ENCODE results near the gene RAPGEF1. TPM values are rescaled to one million over a fixed set of nuclear protein-coding genes. Genes with fewer than 3 reads are reported as not detected.

RAPGEF1 gene
- total and polyA plus RNA-seq, 2 experiments from 2014 or later = 9.9 to 82.8 TPM

DNA sequence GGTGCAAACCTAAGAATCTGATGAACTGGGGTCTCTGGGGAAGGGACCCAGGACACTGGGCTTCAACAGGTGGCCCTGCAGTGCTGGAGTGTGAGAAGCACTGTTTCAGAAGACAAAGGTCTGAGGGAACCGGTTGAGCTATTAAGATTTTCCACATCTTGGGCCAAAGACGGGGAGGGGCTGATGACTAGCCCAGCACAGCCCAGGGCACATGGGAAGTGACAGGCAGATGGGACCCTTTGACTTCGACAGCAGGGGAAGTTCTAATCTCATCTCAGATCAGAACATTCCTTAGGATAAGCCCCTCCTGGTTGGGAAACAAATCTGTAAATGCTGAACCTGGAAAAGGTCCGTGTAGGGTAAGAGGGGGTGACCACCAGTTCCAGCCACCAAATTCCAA, 67.4 kb downstream of the RAPGEF1 start:
- no peaks in the 10 kb centered on the region for H3K27me3 ChIP-seq (ENCODE audit: insufficient read depth)
- H3K27ac ChIP-seq (ENCODE audit: low read depth) = no peak overlapping the region
- 0 out of 2 replicates have a peak, but pooled peaks cover 6% of the 10 kb centered on the region for H3K9me2 ChIP-seq (ENCODE audit: insufficient read depth)
- Mint-ChIP-seq H3K4me3 (no peak overlapping the region), H3K27me3 (ENCODE audit: insufficient read depth, low read depth, poor library complexity) (peaks cover 13% of the 10 kb centered on the region), H3K36me3 (ENCODE audit: low read depth) (no peaks in the 10 kb centered on the region), H3K27ac (no peak overlapping the region), H3K9me3 (no peaks in the 10 kb centered on the region), H3K4me1 (peaks cover 78% of the 10 kb centered on the region)
- no peak for DNase-seq (ENCODE audit: low spot score)
- H3K36me3 ChIP-seq (ENCODE audit: insufficient read depth) = no peaks in the 10 kb centered on the region
- H2AFZ ChIP-seq = no peak overlapping the region
- no peak for ATAC-seq
- no peak overlapping the region for H3K4me3 ChIP-seq
- no peaks in the 10 kb centered on the region for H4K20me1 ChIP-seq (replicated peaks; ENCODE audit: insufficient read depth)
- no peaks in the 10 kb centered on the region for H3F3A ChIP-seq (replicated peaks; ENCODE audit: low read depth)
- H3K79me2 ChIP-seq (replicated peaks; ENCODE audit: insufficient read depth) = peaks cover 96% of the 10 kb centered on the region
- no peak overlapping the region for H3K4me2 ChIP-seq
- peaks cover 71% of the 10 kb centered on the region for H3K4me1 ChIP-seq (ENCODE audit: insufficient read depth)
- TF ChIP-seq ETS1 (IDR thresholded peaks at IDR 0.05) (no peak), NANOG (IDR thresholded peaks at IDR 0.05; ENCODE audit: borderline replicate concordance) (no peak), STAT1 (IDR thresholded peaks at IDR 0.05; ENCODE audit: unreplicated experiment) (no peak), EZH2phosphoT487 (IDR thresholded peaks at IDR 0.05; ENCODE audit: unreplicated experiment) (no peak), ZNF331 (CRISPR knock-in tag; IDR thresholded peaks at IDR 0.05; ENCODE audit: low read depth) (no peak), CREB1 (CRISPR knock-in tag; IDR thresholded peaks at IDR 0.05; ENCODE audit: low read depth) (no peak), EZH2 (IDR thresholded peaks at IDR 0.05; ENCODE audit: low read depth, unreplicated experiment) (no peak), ZNF462 (CRISPR knock-in tag; IDR thresholded peaks at IDR 0.05) (no peak), POLR2AphosphoS5 (IDR thresholded peaks at IDR 0.05; ENCODE audit: low read depth) (no peak)
- TF ChIP-seq, protein P1, sequence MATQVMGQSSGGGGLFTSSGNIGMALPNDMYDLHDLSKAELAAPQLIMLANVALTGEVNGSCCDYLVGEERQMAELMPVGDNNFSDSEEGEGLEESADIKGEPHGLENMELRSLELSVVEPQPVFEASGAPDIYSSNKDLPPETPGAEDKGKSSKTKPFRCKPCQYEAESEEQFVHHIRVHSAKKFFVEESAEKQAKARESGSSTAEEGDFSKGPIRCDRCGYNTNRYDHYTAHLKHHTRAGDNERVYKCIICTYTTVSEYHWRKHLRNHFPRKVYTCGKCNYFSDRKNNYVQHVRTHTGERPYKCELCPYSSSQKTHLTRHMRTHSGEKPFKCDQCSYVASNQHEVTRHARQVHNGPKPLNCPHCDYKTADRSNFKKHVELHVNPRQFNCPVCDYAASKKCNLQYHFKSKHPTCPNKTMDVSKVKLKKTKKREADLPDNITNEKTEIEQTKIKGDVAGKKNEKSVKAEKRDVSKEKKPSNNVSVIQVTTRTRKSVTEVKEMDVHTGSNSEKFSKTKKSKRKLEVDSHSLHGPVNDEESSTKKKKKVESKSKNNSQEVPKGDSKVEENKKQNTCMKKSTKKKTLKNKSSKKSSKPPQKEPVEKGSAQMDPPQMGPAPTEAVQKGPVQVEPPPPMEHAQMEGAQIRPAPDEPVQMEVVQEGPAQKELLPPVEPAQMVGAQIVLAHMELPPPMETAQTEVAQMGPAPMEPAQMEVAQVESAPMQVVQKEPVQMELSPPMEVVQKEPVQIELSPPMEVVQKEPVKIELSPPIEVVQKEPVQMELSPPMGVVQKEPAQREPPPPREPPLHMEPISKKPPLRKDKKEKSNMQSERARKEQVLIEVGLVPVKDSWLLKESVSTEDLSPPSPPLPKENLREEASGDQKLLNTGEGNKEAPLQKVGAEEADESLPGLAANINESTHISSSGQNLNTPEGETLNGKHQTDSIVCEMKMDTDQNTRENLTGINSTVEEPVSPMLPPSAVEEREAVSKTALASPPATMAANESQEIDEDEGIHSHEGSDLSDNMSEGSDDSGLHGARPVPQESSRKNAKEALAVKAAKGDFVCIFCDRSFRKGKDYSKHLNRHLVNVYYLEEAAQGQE (IDR thresholded peaks at IDR 0.05; ENCODE audit: unreplicated experiment) = no peak
